AG04450 (cell line): ENCODE results near the gene ITGB2. TPM values are rescaled to one million over a fixed set of nuclear protein-coding genes. Genes with fewer than 3 reads are reported as not detected.

Experiments
- CTCF ChIA-PET: fragments of 300-600, 350-600 bp; formaldehyde crosslinking; extraction: SDS; loops from one replicate; lab custom pipeline; 2022; ENCODE audit warnings: antibody characterized with exemption, inconsistent platforms; lab: Charles Lee
- POLR2A ChIA-PET: fragments of 350-600 bp; formaldehyde crosslinking; extraction: SDS; loops from one replicate; lab custom pipeline; 2021; ENCODE audit warnings: antibody characterized with exemption, inconsistent platforms; lab: Yijun Ruan, JAX
- DNase-seq: peaks from one replicate; pipeline ENCODE4 v3.0.0-alpha.2; 2011; ENCODE audit warnings: low read depth, low spot score
- H3K27ac ChIP-seq: one replicate; pipeline ENCODE4 v1.5.1; 2012; ENCODE audit warnings: low read depth, low read length, control low read depth
- H3K27me3 ChIP-seq: one replicate; pipeline ENCODE4 v1.6.0; 2012; ENCODE audit warnings: low read length; ENCODE audit not compliant: control insufficient read depth, insufficient read depth
- H3K4me3 ChIP-seq: 2 replicates; pipeline ENCODE4 v1.5.1; 2011; ENCODE audit warnings: mild to moderate bottlenecking, low read depth, low read length, control low read depth
- H3K9me3 ChIP-seq: 2 replicates; pipeline ENCODE4 v1.5.1; 2012; ENCODE audit warnings: low read length; ENCODE audit not compliant: control insufficient read depth, insufficient read depth
- CTCF ChIP-seq: IDR thresholded peaks from 2 replicates; pipeline ENCODE4 v1.5.1; 2011; ENCODE audit warnings: low read depth, low read length, control low read depth, inconsistent platforms
- polyA plus RNA-seq: library from polyadenylated mRNA; depleted of rRNA; stranded (reverse); fragments of >200 nt; gene quantifications from 2 replicates; pipeline ENCODE4 v1.2.3, GENCODE V29; 2011

Gene ITGB2
- polyA plus RNA-seq, 1 experiment, result 0.04 TPM

GRCh38 chr21:44957047-44957831 lies 36.5 kb upstream of the ITGB2 start:
- no peak for DNase-seq
- no peak for TF ChIP-seq CTCF
- no peak overlapping the region for H3K4me3 ChIP-seq
- POLR2A ChIA-PET, result no interaction called here
- no peak overlapping the region for H3K27ac ChIP-seq
- CTCF ChIA-PET, result interaction anchor here (1.4 to 12.7 kb wide), 2 partner anchors 181 to 182 kb away, joined by 6 to 202 read pairs; no protein-coding TSS in a partner anchor
- H3K9me3 ChIP-seq, result peaks cover 4% of the 10 kb centered on the region; the same call in 1 of the 2 replicates
- H3K27me3 ChIP-seq, result no peaks in the 10 kb centered on the region

GRCh38 chr21:44956356-44957046 lies 35.8 kb upstream of the ITGB2 start:
- no peak for TF ChIP-seq CTCF
- Histone ChIP-seq H3K9me3 (peaks cover 4% of the 10 kb centered on the region; the same call in 1 of the 2 replicates), H3K4me3 (no peak overlapping the region), H3K27ac (no peak overlapping the region), H3K27me3 (no peaks in the 10 kb centered on the region)
- no peak for DNase-seq
- POLR2A ChIA-PET, result no interaction called here
- CTCF ChIA-PET, result interaction anchor here (12.7 kb wide), 1 partner anchor 183 kb away, joined by 202 read pairs; no protein-coding TSS in a partner anchor

GRCh38 chr21:44955798-44956175 lies 35.1 kb upstream of the ITGB2 start:
- DNase-seq, result no peak
- no peak overlapping the region for H3K4me3 ChIP-seq
- TF ChIP-seq CTCF, result no peak
- H3K9me3 ChIP-seq, result peaks cover 4% of the 10 kb centered on the region; the same call in 1 of the 2 replicates
- H3K27me3 ChIP-seq, result no peaks in the 10 kb centered on the region
- POLR2A ChIA-PET, result no interaction called here
- CTCF ChIA-PET, result interaction anchor here (12.7 kb wide), 1 partner anchor 184 kb away, joined by 202 read pairs; no protein-coding TSS in a partner anchor
- H3K27ac ChIP-seq, result no peak overlapping the region

GRCh38 chr21:44955141-44955797 lies 34.6 kb upstream of the ITGB2 start:
- POLR2A ChIA-PET, result interaction anchor here (0.6 kb wide), 1 partner anchor 253 kb away, joined by 4 read pairs; no protein-coding TSS in a partner anchor
- CTCF ChIA-PET, result interaction anchor here (12.7 kb wide), 1 partner anchor 184 kb away, joined by 202 read pairs; no protein-coding TSS in a partner anchor
- Histone ChIP-seq H3K4me3 (no peak overlapping the region), H3K27me3 (no peaks in the 10 kb centered on the region), H3K9me3 (peaks cover 4% of the 10 kb centered on the region; the same call in 1 of the 2 replicates), H3K27ac (no peak overlapping the region)
- DNase-seq, result no peak
- TF ChIP-seq CTCF, result no peak
